HL-60/S4 treated with retinoic acid at 250 ng/mL for 4 days and 3 days (cell line): ENCODE data around the gene EPHA2.

ENCODE experiments used
- in situ Hi-C: fragments of 300-500 bp; cut with MboI; formaldehyde crosslinking; loops from 2 replicates; pipeline ENCODE4 v1.7.0; 2022; ENCODE audit warnings: low sequenced_read_pairs

EPHA2 gene

GRCh38 chr1:16095447-16095846 is 60.4 kb downstream of the EPHA2 start:
- in situ Hi-C loops = loop anchor here (25.0 kb wide), 1 partner anchor 517 kb away; the partner anchor contains the start of gene NBPF1

GRCh38 chr1:16094453-16095158 is 61.3 kb downstream of the EPHA2 start:
- in situ Hi-C loops = loop anchor here (25.0 kb wide), 1 partner anchor 518 kb away; the partner anchor contains the start of gene NBPF1

DNA sequence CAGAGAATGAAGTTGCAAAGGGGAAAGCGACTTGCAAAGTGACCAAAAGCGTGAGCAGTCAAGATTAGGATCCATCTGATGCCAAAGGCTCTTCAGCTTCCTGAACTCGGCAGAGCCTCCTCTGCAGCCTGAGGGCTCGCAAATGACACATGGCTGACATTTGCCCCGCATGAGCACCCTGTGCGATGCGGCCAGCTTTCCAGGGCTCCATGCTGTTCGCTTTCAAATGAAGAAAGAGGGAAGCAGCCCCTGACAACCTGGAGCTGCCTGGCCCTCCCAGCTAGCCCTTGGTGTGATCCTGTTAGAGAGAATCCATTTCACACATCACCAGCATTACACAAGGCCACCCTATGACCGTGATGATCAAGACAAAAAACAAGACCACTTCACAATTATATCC is 62.3 kb downstream of the EPHA2 start:
- in situ Hi-C loops = loop anchor here (25.0 kb wide), 1 partner anchor 519 kb away; the partner anchor contains the start of gene NBPF1

DNA sequence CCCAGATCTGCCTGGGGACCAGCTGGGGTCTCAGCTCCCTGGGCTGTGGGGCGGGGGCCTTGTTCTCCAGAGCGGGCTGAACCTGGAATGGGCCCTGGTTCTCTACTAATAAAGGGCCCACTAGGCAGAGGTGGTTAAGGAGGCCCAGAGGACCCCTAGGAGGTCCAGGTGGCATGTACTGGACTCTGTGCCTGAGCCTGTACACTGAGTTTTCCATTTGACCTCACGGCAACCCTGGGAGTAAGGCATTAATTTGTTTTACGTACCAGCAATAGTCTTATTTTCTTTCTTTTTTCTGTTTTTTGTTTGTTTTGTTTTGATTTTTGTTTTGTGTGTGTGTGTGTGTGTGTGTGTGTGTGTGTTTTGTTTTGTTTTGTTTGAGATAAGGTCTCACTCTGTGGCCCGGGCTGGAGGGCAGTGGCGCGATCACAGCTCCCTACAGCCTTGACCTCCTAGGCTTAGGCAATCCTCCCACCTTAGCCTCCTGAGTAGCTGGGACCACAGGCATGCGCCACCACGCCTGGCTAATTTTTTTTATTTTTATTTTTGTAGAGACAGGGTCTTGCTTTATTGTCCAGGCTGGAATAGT is 62.9 kb downstream of the EPHA2 start:
- in situ Hi-C loops = loop anchor here (25.0 kb wide), 1 partner anchor 519 kb away; the partner anchor contains the start of gene NBPF1

GRCh38 chr1:16092097-16092922 is 63.6 kb downstream of the EPHA2 start:
- in situ Hi-C loops = loop anchor here (25.0 kb wide), 1 partner anchor 520 kb away; the partner anchor contains the start of gene NBPF1

- in situ Hi-C loops = loop anchor here (25.0 kb wide), 1 partner anchor 521 kb away; the partner anchor contains the start of gene NBPF1
Observed at GRCh38 chr1:16091296-16091695, 64.6 kb downstream of the EPHA2 start.

- in situ Hi-C loops = loop anchor here (25.0 kb wide), 1 partner anchor 522 kb away; the partner anchor contains the start of gene NBPF1
Observed at GRCh38 chr1:16090076-16090826, 65.6 kb downstream of the EPHA2 start.

DNA sequence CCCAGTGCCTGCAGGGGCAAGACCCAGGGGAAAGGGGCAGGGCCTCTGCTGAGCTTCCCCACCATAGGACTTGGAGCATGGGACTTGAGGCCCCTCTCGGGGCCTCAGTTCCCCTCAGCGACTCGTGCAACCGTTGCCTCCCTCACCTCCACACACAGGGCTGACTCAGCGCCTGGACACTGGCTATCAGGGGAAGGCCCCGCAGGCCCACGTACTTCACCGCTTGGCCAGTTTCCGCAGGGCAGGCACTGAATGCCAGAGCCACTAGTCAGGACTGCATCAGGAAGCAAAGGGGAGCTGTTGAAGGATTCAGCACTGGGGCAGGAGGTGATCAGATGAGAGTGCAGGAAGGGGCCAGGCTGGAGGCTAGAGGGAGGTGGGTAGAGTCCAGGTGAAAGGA is 66.9 kb downstream of the EPHA2 start:
- in situ Hi-C loops = loop anchor here (25.0 kb wide), 1 partner anchor 523 kb away; the partner anchor contains the start of gene NBPF1

- in situ Hi-C loops = loop anchor here (25.0 kb wide), 1 partner anchor 524 kb away; the partner anchor contains the start of gene NBPF1
Observed at GRCh38 chr1:16088351-16088911, 67.4 kb downstream of the EPHA2 start.

- in situ Hi-C loops = loop anchor here (25.0 kb wide), 1 partner anchor 525 kb away; the partner anchor contains the start of gene NBPF1
Observed at GRCh38 chr1:16087733-16088132, 68.1 kb downstream of the EPHA2 start.

DNA sequence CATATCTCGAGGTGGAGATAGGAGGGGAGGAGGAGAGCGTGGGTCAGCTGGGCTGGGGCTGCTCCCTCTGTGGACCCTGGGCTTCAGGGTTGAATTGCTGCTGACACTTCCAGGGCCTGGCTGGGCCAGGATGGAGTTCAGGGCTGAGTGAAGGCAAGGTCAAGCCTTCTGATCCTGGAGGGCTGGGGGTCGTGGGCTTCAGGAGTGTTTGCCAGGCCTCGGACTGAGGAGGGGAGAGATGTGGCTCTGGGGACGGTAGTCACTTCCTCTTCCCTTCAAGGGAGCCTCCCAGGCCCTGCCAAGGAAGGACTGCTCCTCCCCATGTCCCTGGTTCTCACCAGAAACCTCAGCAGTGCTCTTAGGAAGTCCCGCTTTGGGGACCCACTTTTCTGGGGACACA is 70.3 kb downstream of the EPHA2 start:
- in situ Hi-C loops = loop anchor here (25.0 kb wide), 1 partner anchor 527 kb away; the partner anchor contains the start of gene NBPF1

GRCh38 chr1:16083486-16083885 is 72.4 kb downstream of the EPHA2 start:
- in situ Hi-C loops = loop anchor here (5.0 to 25.0 kb wide), 2 partner anchors 104 to 529 kb away; partner anchors contain the start of gene NBPF1

GRCh38 chr1:16082283-16083038 is 73.4 kb downstream of the EPHA2 start:
- in situ Hi-C loops = loop anchor here (5.0 to 25.0 kb wide), 2 partner anchors 105 to 530 kb away; partner anchors contain the start of gene NBPF1

DNA sequence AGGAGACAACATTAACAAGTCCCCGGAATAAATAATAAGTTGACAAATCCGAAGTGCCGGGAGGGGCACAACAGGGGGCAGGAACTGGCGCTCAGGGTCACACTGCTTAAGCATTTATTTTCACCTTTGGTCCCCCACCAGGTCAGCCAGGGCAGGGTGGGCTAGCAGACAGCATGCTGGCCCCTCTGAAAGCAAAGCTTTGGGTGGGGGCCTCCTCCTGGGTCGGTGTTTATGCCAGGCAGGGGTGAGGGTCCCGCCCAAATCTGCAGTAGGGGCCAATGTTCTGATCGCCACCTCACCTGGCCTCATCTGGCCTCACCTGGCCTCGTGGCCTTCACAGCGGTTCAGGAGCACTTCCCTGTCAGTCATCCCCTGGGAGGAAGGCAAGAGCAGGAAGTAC is 74.2 kb downstream of the EPHA2 start:
- in situ Hi-C loops = loop anchor here (5.0 to 25.0 kb wide), 2 partner anchors 106 to 531 kb away; partner anchors contain the start of gene NBPF1

- in situ Hi-C loops = loop anchor here (5.0 to 25.0 kb wide), 2 partner anchors 107 to 532 kb away; partner anchors contain the start of gene NBPF1
Observed at GRCh38 chr1:16080422-16081150, 75.3 kb downstream of the EPHA2 start.

GRCh38 chr1:16078925-16079656 is 76.8 kb downstream of the EPHA2 start:
- in situ Hi-C loops = loop anchor here (25.0 kb wide), 1 partner anchor 533 kb away; the partner anchor contains the start of gene NBPF1
